Stimulated activated CD4-positive, alpha-beta T cell treated with anti-CD3 and anti-CD28 coated beads, Interleukin-2, amount 100 ng/mL, for 4 hours (primary cell): Measurements from ENCODE around the gene TRABD2A.

Experiments used
- DNase-seq: peaks from one replicate; pipeline ENCODE4 v3.0.0-alpha.2; 2020; ENCODE audit warnings: low read depth

Gene TRABD2A

DNA sequence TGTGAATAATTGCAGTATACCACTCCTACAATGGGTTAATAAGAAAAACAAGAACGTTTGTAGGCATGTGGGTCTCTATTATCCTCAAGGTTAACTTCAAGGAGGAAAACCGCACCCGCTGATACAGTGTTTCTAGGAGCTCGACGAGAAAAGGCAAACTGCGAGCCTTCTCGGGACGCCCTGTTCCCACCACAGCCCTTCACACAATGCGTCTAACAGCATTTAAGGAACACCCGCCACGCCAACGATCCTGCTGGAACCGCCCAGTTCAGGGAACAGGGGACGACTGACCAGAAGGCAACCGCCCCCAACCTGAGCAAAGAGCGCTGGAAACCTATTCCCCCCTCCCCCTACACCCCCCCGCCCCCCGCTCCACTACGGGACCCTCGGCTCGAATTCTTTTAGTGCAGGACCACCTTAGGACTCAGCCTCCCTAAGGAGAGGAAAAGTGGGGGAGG, 23.9 kb upstream of the TRABD2A start:
- DNase-seq, result no peak

DNA sequence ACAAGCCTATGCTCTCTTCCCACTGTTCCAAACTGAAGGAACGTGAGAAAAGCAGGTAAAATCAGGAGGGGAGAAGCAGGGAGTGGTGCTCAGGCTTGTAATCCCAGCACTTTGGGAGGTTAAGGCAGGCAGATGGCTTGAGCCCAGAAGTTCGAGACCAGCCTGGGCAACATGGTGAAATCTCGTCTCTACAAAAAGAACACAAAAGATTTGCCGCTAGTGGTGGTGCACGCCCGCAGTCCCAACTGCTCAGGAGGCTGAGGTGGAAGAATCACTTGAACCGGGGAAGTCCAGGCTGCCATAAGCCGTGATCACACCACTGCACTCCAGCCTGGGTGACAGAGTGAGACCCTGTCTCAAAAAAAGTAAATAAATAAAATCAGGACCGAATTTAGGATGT, 23.3 kb upstream of the TRABD2A start:
- DNase-seq, result no peak

DNA sequence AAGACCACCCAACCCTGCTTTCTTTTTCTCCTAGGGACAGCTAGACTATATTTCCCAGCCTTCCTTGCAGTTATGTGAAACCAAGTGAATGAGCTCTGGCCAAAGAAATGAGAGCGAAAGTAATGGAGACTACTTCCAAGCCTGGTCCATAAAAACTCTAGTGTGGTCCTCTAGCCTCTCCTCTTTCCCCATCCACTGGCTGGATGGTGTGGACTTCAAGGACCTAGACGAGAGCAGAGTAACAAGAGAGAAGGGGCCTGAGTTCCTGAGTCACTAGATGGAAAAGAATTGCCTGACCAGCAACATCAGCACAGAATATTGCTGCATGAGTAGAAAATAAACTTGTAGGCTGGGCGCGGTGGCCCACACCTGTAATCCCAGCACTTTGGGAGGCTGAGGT, 21.6 kb upstream of the TRABD2A start:
- DNase-seq, result no peak

DNA sequence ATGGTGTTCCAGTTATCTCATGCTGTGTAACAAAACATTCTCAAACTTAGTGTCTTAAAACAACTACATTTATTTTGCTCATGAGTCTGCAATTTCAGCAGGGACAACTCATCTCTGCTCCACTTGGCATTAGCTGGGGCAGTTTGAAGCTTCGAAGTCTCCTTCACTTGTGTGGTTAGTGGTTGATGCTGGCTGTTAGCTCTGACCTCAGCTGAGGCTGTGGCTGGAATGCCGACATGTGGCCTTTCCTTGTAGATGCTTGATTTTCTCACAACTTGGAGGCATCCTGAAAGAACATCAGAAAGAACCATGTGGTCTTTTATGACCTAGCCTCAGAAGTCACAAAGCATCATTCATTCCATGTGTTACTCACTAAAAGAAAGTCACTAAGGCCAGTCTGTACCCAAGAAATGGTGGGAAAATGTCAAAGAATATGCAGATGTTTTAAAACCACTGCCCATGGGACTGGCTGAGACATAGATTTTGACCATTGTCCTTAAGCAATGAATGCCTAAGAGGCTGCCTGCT, 20.8 kb upstream of the TRABD2A start:
- no peak for DNase-seq

DNA sequence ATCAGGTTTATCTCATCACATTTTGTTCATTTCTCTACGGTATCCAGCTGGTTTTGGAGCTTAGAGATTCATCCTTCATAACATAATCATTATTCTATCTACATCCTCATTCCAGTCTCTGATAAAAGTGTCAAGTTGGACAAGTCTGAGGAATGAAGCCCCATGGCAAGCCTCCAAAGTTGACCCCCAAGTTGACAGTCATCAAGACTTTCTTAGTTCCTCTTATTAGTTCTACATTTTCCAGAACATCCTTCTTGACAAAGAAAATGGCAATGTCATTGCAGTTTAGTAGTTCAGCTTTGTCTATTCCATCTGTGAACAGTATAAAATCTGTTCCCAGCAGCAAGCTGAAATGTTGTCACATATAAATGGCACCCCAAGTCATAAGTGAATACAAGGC, 20.1 kb upstream of the TRABD2A start:
- no peak for DNase-seq

DNA sequence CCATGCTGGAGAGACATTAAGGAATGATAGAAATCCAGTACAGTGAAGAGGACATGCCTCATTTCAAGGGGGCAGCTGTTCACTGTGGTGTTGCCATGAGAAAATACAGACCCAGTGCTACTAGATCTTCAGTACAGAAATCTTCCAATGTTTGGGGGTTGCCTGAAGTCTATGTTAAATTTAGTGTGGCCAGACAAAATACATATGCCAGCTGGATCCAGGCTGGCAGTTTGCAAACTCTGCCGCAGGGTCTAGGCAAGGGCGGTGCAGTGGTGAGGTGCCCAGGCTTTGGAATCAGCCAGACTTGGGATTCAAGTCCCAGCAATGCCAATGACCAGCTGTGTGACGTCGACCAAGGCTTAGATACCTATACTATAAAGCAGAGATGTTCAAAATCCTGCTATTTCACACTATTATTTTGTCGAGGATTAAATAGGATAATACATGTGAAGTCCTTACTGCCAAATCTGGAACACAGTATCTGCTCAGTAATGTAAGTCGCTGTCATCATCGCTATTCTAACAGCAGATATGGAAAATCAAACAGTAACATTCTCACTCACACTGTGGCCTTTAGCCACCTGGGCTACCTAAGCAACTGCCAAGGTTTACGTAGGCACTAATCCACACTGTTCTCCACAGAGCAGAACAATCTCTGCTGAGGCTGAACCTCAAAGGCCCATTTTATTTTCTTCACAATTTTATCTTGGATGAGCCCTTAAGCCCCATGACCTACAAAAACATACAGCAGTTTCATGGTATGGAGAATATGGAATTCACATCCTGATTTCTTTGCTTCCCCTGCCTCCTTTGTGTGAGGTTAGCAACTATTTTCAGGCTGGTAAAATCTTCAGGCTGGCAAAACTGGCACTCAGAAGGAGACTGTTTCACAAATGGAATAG, 18.7 kb upstream of the TRABD2A start:
- no peak for DNase-seq

DNA sequence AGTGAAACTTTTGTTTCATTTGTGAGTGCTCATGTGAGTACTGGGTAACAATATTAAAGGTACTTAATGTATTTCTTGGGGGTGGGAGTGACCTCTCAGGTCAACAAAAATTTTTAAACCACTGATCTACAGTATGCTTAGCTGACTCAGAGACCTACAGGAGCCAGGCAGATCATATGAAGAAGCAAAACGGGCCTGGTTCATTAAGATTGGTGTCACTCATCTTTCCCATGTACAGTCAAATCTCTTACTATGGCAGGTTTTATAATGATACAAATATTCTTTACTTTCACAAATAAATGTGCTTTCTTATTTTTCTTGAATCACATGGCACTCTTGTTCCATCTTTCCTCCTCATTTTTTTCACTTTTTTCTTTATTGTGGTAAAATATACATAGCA, 16.9 kb upstream of the TRABD2A start:
- DNase-seq, result no peak

DNA sequence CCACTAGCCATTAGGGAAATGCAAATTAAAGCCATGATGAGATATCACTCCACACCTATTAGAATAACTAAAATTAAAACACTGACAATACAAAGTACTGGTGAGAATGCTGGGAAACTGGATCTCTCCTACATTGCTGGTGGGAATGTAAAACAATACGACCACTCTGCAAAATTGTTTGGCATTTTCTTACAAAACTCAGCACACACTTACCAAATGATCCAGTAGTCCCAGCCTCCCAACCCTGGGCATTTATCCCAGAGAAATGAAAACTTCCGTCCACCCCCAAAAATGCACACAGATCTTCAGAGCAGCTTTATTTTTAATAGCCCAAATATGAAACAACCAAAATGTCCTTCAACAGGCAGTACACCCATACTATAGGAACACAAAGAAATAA, 15.7 kb upstream of the TRABD2A start:
- no peak for DNase-seq

DNA sequence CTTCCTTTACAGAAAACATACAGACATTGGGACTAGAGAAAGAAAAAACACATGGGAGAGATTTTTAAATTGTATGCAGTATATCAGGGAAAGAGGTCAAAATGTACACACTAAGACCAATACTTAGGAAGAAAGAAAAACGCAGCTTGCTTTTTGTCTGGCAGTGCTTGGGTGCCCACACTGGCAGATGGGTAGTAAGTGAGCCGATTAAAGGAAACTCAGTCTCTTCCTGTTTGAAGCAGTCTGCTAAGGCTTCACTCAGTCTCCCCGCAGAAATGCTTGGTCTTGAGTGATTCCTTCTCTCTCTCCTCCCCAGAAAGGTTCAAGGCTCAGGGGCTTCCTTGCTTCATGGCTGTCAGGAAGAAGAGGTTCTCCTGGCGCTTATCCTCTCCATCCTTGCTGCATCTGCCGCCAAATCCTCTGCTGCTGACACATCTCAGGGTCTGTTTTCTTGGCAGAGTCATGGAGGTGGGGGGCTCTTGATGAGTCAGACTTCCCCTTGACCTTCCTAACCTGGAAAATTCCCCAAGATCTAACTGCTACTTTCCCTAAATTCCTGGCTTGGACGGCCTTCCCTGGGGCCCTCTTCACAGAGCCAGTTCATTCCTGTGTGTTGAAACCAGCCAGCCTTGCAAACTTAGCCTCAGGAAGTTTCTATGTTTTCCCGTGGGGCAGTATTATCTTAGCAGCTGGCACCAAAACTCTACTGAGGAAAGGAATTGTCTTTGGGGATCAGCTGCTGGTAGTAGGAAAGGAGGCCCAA, 14.1 kb upstream of the TRABD2A start:
- DNase-seq, result no peak

DNA sequence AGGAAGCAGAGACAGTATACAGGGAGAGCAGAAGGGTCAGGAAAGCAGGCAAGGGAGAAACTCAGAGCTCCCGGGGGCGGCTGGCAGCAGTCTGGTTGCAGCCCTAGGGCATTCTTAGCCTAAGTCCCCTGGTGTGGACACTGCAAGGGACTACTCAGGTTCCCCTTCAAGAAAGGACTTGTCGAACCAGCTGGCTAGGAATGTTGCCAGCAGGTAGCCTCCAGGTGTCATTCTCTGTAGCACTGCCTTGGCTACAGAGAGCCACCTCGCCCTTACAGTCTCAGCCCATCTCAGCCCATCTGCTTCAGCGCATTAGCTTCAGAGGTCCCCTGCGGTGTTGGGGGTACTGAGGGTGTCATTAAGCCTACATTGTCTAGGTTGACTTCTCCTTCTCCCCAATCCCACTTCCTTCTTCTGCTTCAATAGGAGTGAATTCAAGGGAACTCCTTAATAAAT, 13.3 kb upstream of the TRABD2A start:
- no peak for DNase-seq

DNA sequence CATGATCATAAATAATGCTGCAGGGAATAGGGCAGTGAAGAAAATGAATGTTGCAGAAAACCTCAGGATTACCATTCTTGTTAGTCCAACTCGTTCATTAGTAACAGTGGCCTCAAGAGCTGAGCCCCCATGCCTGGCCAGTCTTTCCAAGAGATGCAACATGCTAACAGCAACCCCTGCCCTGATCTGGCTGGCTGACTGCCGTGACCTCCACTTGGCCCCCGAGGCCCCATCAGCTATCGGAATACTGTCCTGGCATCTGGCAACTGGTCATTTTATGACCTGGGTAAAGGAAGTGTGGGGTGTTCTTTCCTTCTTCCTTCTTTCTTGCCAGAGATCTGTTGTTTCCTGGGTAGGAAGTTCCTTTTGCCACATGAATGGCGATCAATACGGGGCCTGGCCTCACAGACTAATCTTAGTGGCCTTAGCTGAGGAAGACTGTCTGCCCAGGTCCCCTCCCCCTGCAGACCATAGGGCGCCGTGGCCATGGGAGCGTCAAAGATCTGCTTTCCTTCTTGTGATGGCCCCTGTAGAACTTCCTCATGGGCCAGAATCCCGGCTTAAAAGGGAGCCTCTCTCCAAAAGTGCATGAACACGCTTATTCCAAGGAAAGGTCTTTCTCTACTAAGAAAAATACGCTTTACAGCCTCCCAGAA, 10.6 kb upstream of the TRABD2A start:
- DNase-seq, result no peak

DNA sequence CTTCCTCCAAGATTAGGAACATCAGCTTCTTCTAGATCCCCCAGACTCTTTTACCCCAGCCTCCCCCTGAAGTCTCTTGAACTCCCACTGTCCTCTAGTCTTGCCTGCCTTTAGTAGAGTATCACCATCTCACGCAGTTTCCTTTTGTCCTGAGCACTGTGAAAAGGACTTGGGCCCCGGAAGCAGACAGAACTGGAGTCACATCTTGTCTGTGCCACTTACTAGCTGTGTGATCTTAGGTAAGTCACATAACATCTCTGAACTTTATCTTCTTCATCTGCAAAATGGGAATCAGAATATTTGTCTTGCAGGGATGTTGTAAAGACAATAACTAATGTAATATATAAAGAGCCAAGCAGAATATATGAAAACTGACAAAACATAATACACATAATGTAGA, 8.4 kb upstream of the TRABD2A start:
- DNase-seq, result no peak

DNA sequence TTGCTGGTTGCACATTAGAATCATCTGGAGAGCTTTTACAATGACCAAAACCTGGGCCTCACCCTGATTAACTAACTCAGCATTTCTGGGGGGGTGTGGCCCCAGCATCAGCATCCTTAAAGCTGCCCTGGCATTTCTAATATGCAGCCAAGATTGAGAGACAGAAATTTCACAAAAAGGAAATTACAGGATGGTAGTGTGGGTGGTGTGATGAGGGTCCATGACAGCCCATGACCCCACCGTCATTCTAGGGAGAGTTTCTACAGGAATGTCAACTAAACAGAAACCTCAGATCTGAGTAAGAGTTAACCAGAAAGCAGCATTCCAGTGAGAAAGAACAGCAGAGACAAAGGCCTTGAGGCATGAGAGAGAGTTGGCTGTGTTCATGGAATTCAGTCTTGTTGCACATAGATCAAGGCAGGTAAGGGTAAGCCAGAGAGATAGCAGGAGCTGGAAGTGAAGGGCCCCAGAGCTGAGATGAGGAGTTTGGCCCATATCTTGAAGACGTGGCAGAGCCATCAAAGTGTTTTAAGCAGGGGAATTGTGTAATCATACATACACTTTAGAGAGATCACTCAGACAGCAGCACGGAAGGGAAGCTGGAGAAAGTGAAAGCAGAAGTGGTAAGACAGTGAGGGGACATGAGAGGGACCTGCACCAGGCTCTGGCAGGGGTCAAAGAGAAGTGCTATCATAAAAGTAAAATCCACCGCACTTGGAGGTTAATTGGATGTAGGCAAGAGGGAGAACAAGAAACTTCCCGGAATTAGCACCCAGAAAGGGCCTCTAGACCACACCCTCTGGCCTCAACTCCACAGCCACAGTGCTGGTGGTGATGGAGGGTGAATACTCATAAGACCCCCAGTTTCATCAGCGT, 7.8 kb upstream of the TRABD2A start:
- DNase-seq, result no peak

DNA sequence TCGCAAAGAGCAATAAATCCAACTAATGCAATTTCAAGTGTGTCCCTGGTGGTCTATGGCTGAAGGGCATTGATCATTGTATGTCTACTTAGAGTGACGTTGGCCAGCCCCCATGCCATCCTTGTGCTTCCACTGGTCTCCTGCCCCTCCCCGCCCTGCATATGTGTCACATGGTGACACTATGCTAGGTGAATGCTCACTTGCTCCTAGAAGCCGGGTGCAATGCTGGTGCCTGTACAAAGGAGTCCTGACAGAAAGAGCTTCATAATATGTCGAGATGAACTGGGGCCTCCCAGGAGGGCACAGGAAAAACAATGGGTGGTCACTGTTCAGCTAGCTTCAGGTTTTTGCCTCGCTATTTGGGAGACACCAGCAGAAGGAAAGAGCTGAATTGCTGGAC, 5.9 kb upstream of the TRABD2A start:
- DNase-seq, result no peak

DNA sequence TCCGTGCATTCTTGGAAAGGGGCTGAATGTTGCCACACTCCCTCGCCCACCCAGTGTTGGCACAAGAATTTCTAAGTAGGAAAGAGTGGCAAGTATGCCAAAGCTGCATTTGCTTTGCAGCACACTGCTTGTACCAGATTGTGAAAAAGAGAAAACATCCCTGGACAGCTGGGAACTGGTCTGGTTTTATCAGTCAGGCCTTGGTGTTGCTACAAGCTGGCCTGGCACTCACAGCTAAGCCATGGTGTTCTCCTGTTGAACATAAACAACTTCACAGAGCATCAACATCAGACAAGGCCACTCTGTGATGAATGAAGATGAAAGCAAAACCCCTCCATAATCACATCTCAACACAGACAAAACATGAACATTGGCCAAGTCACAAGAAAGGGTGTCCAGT, 4.2 kb upstream of the TRABD2A start:
- DNase-seq, result no peak

DNA sequence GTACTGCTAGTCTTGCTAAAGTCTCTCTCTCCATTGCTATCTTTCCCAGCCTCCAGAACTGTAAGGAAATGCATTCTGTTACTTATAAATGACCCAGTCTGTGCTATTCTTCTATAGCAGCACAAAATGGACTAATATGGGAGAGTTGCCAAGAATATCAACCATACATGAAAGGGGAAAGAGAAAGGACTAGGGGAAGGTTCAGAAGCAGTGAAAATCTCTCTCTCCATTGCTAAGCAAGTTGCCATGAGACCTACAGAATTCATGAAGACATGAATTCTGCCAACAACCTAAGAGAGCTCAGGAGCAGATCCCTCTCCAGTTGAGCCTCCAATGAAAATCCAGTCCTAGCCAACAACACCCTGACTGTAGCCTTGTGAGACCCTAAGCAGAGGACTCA, 3.6 kb upstream of the TRABD2A start:
- no peak for DNase-seq

DNA sequence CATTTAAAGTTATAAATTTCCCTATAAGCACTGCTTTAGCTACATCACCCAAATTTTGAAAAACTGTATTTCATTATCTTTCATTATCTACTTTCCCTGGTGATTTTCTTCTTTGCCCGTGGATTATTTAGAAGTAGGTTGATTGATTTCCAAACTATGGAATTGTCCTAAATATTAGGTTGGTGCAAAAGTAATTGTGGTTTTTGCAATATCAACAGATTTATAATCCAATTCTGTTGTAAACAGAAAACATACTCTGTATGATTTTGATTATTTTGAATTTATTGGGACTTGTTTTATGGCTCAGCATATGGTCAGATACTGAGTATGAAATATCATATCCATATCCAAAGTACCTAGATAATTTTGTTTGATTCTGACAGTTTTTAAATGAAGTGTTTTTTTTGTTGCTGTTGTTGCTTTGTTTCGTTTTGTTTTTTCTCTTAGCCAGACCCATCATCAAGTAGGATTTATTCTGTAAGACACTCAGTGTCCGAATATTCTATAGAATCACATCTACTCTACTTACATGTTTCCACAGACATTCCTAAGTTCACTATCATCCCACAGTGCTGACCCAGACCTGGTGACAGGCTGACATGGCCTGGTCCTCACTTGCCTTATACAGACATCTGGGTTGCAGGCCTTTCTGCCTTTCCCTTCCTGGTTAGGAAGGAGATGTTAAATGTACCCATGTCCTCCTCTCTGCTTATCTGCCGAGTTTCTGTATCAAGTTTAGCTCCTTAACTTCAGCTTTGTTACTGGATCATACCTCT, 2.1 kb upstream of the TRABD2A start:
- no peak for DNase-seq

DNA sequence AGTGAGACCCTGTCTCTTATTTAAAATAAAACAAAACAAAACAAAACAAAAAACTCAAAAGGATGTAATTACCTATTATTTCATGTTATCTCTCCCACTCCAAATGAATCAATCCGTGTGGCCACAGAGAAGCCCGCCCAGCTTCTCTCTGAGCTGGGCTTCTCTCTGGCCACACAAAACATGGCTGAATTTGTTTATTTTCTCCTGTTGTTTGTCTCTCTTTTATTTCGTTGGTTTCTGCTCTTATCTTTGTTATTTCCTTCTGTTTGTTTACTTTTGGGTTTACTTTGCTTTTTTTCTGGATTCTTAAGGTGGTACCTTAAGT, 1.5 kb upstream of the TRABD2A start:
- DNase-seq, result no peak

DNA sequence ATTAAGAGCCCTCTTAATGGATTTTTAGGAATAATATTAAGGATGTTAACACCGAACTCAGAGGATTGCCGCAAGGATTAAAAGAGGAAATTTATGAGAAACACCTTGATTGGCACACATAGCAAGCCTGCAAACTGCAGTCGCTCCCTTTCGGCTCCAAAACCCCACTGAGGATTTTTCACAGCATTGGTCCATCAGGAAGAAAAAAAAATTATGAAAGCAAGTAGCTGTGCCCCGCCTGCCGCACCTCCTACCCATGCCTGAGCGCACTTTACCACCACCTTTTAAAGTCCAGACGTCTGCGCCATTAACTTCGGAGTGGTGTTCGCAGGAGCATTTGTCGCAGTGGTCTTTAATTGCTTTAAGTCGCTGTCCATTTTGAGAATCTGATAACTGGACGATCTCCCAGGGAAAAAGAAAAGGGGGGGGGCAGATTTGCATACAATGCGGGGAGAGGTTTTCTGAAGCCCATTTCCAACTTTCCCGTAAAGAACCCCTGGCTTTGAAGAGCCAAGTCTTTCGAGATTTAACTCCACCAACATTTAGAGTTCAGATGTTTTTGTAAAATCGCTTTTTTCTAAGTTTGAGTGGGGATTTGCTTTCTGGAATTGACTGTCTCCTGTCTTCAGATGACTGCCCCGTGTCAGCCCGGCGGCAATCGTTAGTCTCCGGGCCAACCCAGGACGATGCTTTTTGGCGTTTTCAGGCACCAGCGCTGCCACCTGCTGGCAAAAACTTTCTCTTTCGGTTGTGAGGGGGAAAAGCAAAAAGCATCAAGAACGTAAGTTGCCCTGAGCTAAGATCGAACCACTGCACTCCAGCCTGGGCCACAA, 913 bp upstream of the TRABD2A start:
- DNase-seq, result peak; percentile 80

DNA sequence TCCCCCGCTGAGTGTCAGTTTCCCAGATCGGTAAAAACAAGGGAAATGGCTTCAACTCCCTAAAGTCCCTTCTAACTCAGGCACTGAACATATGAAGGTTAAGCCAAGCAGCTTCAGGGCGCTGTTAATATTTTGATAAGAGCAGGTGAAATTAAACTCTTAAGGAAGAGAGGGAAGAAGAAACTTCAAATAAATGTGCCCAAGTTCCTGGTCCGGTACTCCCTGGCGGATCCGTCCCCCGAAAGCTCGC, 564 bp downstream of the TRABD2A start:
- DNase-seq, result no peak
